GM12878 (cell line): Measurements from ENCODE around the gene ITIH1. TPM values are rescaled to one million over a fixed set of nuclear protein-coding genes. Genes with fewer than 3 reads are reported as not detected.

Experiments used
- ATAC-seq: fragments of 200-7000 bp; cut with Tn5 transposase; 3 replicates; pipeline ENCODE4 v1.9.1; 2020; ENCODE audit warnings: mild to moderate bottlenecking, moderate library complexity
- BruUV-seq: library from RNA; stranded (reverse); fragments of 400-500 nt; replicated peaks from 2 replicates; lab custom pipeline; 2021; lab: Mats Ljungman, UMichigan
- CTCF ChIA-PET: fragments of 300-600 bp; sonication (Branson Sonifier 250); formaldehyde crosslinking; extraction: SDS; loops from one replicate; lab custom pipeline; 2021; ENCODE audit warnings: inconsistent platforms; lab: Yijun Ruan, JAX
- POLR2A ChIA-PET: fragments of 350-600 bp; formaldehyde crosslinking; extraction: SDS; loops from one replicate; lab custom pipeline; 2021; ENCODE audit warnings: inconsistent platforms; lab: Charles Lee
- RAD21 ChIA-PET: fragments of 300-600 bp; sonication (Branson Sonifier 250); formaldehyde crosslinking; loops from one replicate; lab custom pipeline; 2023; ENCODE audit warnings: antibody characterized with exemption; ENCODE audit not compliant: unreplicated experiment; lab: Charles Lee
- SMC1A ChIA-PET: fragments of 300-600 bp; sonication (Branson Sonifier 250); formaldehyde crosslinking; loops from one replicate; lab custom pipeline; 2023; ENCODE audit not compliant: unreplicated experiment, uncharacterized antibody; lab: Charles Lee
- DNase-seq: peaks from one replicate; pipeline ENCODE4 v3.0.0-alpha.2; 2011; ENCODE audit warnings: low read depth, low spot score
- FAIRE-seq: peaks from 3 replicates; lab custom pipeline; 2011; peaks lifted over from hg19 to GRCh38; lab: Jason Lieb, UNC
- H2AFZ ChIP-seq: 2 replicates; pipeline ENCODE4 v1.6.0; 2011; ENCODE audit warnings: low read depth, low read length, control low read depth; ENCODE audit not compliant: control insufficient read depth
- H3K27ac ChIP-seq: 2 replicates; pipeline ENCODE4 v1.5.1; 2011; ENCODE audit warnings: control low read depth; ENCODE audit not compliant: control insufficient read depth, insufficient read depth
- H3K27me3 ChIP-seq, 2 experiments: replicated peaks in 1 of 2; 2 replicates each; pipeline versions ENCODE4 v1.6.0 to v1.6.1; 2011; ENCODE audit warnings: low read length in 1 of 2; ENCODE audit not compliant: control insufficient read depth in 2 of 2, insufficient read depth in 2 of 2
- H3K36me3 ChIP-seq, 2 experiments: 2 replicates each; pipeline ENCODE4 v1.5.1; 2011; ENCODE audit warnings: low read length in 1 of 2; ENCODE audit not compliant: control insufficient read depth in 2 of 2, insufficient read depth in 2 of 2
- H3K4me1 ChIP-seq: 2 replicates; pipeline ENCODE4 v1.6.1; 2011; ENCODE audit warnings: mild to moderate bottlenecking, low read length, moderate library complexity, mixed read lengths; ENCODE audit not compliant: control insufficient read depth, insufficient read depth
- H3K4me2 ChIP-seq: 2 replicates; pipeline ENCODE4 v1.6.0; 2011; ENCODE audit warnings: control low read depth; ENCODE audit not compliant: control insufficient read depth, insufficient read depth
- H3K4me3 ChIP-seq: fragments of 200-600 bp; sonication (generic); 2 replicates; pipeline ENCODE4 v1.5.1; 2016
- H3K79me2 ChIP-seq: 2 replicates; pipeline ENCODE4 v1.6.0; 2011; ENCODE audit warnings: low read length; ENCODE audit not compliant: control insufficient read depth, insufficient read depth
- H3K9ac ChIP-seq: 2 replicates; pipeline ENCODE4 v1.8.0; 2011; ENCODE audit warnings: low read length, control low read depth, mixed read lengths; ENCODE audit not compliant: control insufficient read depth, insufficient read depth
- H3K9me3 ChIP-seq: replicated peaks from 3 replicates; pipeline ENCODE4 v1.5.1; 2011; ENCODE audit warnings: mild to moderate bottlenecking, low read length; ENCODE audit not compliant: control insufficient read depth, insufficient read depth
- H4K20me1 ChIP-seq: 2 replicates; pipeline ENCODE4 v1.6.0; 2011; ENCODE audit not compliant: control insufficient read depth, insufficient read depth
- CUX1 ChIP-seq: IDR thresholded peaks from 2 replicates; pipeline ENCODE4 v1.6.1; 2012; ENCODE audit warnings: improper control_type of control experiment, low read depth, low read length; ENCODE audit not compliant: insufficient replicate concordance
- HSF1 ChIP-seq: fragments of 150-350 bp; IDR thresholded peaks from 2 replicates; pipeline ENCODE4 v1.6.1; 2014; ENCODE audit warnings: mild to moderate bottlenecking, low read depth, low read length
- MEF2B ChIP-seq: fragments of 450-650 bp; IDR thresholded peaks from 2 replicates; pipeline ENCODE4 v1.6.1; 2018; ENCODE audit warnings: mild to moderate bottlenecking, moderate library complexity; ENCODE audit not compliant: partially characterized antibody, poor library complexity, severe bottlenecking
- MTA2 ChIP-seq: fragments of 450-650 bp; IDR thresholded peaks from 2 replicates; pipeline ENCODE4 v1.6.1; 2016; ENCODE audit warnings: low read depth, mild to moderate bottlenecking, moderate library complexity
- RCOR1 ChIP-seq: conservative IDR thresholded peaks from 2 replicates; pipeline ENCODE4 v1.6.1; 2012; ENCODE audit warnings: low read depth, low read length, improper control_type of control experiment
- RELA ChIP-seq: fragments of 450-650 bp; IDR thresholded peaks from 2 replicates; pipeline ENCODE4 v1.8.0; 2014; ENCODE audit warnings: borderline replicate concordance; ENCODE audit not compliant: partially characterized antibody
- YBX1 ChIP-seq: fragments of 450-650 bp; IDR thresholded peaks from 2 replicates; pipeline ENCODE4 v1.6.1; 2016; ENCODE audit warnings: antibody characterized with exemption
- YY1 ChIP-seq: IDR thresholded peaks from 2 replicates; pipeline ENCODE4 v1.6.1; 2011; ENCODE audit warnings: low read depth, mild to moderate bottlenecking, low read length
- ZNF687 ChIP-seq: fragments of 450-650 bp; IDR thresholded peaks from 2 replicates; pipeline ENCODE4 v1.6.1; 2017; ENCODE audit warnings: mild to moderate bottlenecking, moderate library complexity
- WGBS: methylation state at CpG from one replicate; pipeline ENCODE4 v1.1.6; 2016; ENCODE audit warnings: low lambda C conversion rate; ENCODE audit not compliant: insufficient replicate concordance, insufficient coverage; ENCODE audit errors: missing lambda C conversion rate; 5-methylcytosine and 5-hydroxymethylcytosine counted together
- in situ Hi-C: fragments of 300-500 bp; cut with MboI; formaldehyde crosslinking; loops from 9 replicates; pipeline ENCODE4 v1.14.3; 2018; ENCODE audit warnings: mixed read lengths
- intact Hi-C: fragments of 100-400 bp; cut with micrococcal nuclease; formaldehyde crosslinking; loops from one replicate; pipeline ENCODE4 v1.14.2; 2022; ENCODE audit not compliant: unreplicated experiment
- polyA plus RNA-seq, 11 experiments: library from polyadenylated mRNA; depleted of rRNA in 4 of 11; unstranded in 6 of 11; stranded (reverse) in 5 of 11; fragments of >200 nt; fragmentation: Nextera tagmentation in 4 of 11; fragmentation: Illumina TruSeq in 1 of 11; extraction: Ambion mirVana in 4 of 11; extraction: Trizol in 1 of 11; gene quantifications; 1 replicate in 1 of 11; 2 replicates in 10 of 11; pipeline versions ENCODE4 v1.2.1 to v1.2.3, GENCODE V29; 2011 to 2016; ENCODE audit warnings: inconsistent platforms in 2 of 11, missing spikeins in 2 of 11, low read depth in 1 of 11
- total RNA-seq, 4 experiments: library from RNA; depleted of rRNA in 3 of 4; stranded (reverse); fragments of >200 nt in 3 of 4; fragmentation: Illumina TruSeq in 1 of 4; extraction: Trizol in 1 of 4; gene quantifications; 2 replicates each; pipeline versions ENCODE4 v1.2.1 to v1.2.3, GENCODE V29; 2013 to 2021

ITIH1 gene
- total and polyA plus RNA-seq, 10 of the 15 experiments (the other 5 are each of a cell fraction or from before 2014, with no cell fraction given): 0.33 to 0.64 (median 0.44) TPM; not detected in 7

GRCh38 chr3:52779011-52779836, 1.8 kb downstream of the ITIH1 start:
- ChIA-PET POLR2A (interaction anchor here (0.6 to 1.3 kb wide), 4 partner anchors 8 to 243 kb away, joined by 3 to 15 read pairs (median 3); partner anchors contain the start of genes NEK4 and UQCC5), CTCF (interaction anchor here (0.9 to 2.0 kb wide), 6 partner anchors 10 to 42 kb away, joined by 3 to 7 read pairs (median 4); no protein-coding TSS in a partner anchor), SMC1A (interaction anchor here (0.6 to 1.4 kb wide), 4 partner anchors 9 to 353 kb away, joined by 3 read pairs; partner anchors contain the start of gene NEK4), RAD21 (interaction anchor here (0.8 to 1.5 kb wide), 6 partner anchors 9 to 204 kb away, joined by 3 to 5 read pairs (median 4); partner anchors contain the start of gene NEK4)
- in situ Hi-C loops (no loop called here), intact Hi-C loops (no loop called here)
- Histone ChIP-seq H4K20me1 (no peaks in the 10 kb centered on the region), H3K9me3 (no peaks in the 10 kb centered on the region), H3K27me3 (no peaks in the 10 kb centered on the region; a peak in 1 of 4 replicates), H3K9ac (no peak overlapping the region), H3K36me3 (no peaks in the 10 kb centered on the region), H2AFZ (peak overlapping the region; percentile 92), H3K4me1 (peaks cover 11% of the 10 kb centered on the region), H3K4me3 (no peak overlapping the region), H3K27ac (peak overlapping the region; percentile 67), H3K4me2 (peak overlapping the region; percentile 15), H3K79me2 (no peaks in the 10 kb centered on the region)
- BruUV-seq: no TSS peak
- DNase-seq: peak; percentile 41
- 39% methylated on average over 11 of the region's 11 CpGs for WGBS
- peak; percentile 95 for ATAC-seq
- FAIRE-seq: peak; percentile 80
- TF ChIP-seq ZNF687 (peak; percentile 83), YBX1 (no peak), MEF2B (no peak), HSF1 (no peak), RCOR1 (no peak), MTA2 (peak; percentile 60), CUX1 (no peak), YY1 (no peak), RELA (no peak)
